CD8-positive, alpha-beta memory T cell (primary cell): Measurements from ENCODE around the gene FSTL4. TPM values are rescaled to one million over a fixed set of nuclear protein-coding genes. Genes with fewer than 3 reads are reported as not detected.
"Not testable (repeated sequence)": the region's sequence is repeated elsewhere in the genome, so short reads cannot be mapped to it uniquely, and the experiment has no call there.

Experiments
- CTCF ChIA-PET: fragments of 350-600 bp; sonication (Branson Sonifier 250); formaldehyde crosslinking; loops from one replicate; lab custom pipeline; 2021; ENCODE audit warnings: antibody characterized with exemption; lab: Charles Lee
- POLR2A ChIA-PET: fragments of 350-600 bp; sonication (Branson Sonifier 250); formaldehyde crosslinking; loops from one replicate; lab custom pipeline; 2021; ENCODE audit warnings: antibody characterized with exemption; lab: Charles Lee
- DNase-seq, 5 donors: peaks; one replicate each; pipeline versions ENCODE4 v3.0.0 to v3.0.0-alpha.2; 2020 to 2022; ENCODE audit warnings: mixed read lengths in 1 of 5
- H3K27ac ChIP-seq: one replicate; pipeline ENCODE4 v1.7.0; 2013; ENCODE audit warnings: low read depth, mild to moderate bottlenecking, low read length, moderate library complexity
- H3K27me3 ChIP-seq: 2 replicates; pipeline ENCODE4 v1.7.0; 2013; ENCODE audit warnings: low read length, mild to moderate bottlenecking; ENCODE audit not compliant: insufficient read depth, poor library complexity, severe bottlenecking
- H3K36me3 ChIP-seq: 2 replicates; pipeline ENCODE4 v1.7.0; 2013; ENCODE audit warnings: mild to moderate bottlenecking, low read length, moderate library complexity; ENCODE audit not compliant: insufficient read depth
- H3K4me1 ChIP-seq: 2 replicates; pipeline ENCODE4 v1.7.0; 2013; ENCODE audit warnings: mild to moderate bottlenecking, low read length, moderate library complexity; ENCODE audit not compliant: insufficient read depth
- H3K4me3 ChIP-seq: 2 replicates; pipeline ENCODE4 v1.7.0; 2013; ENCODE audit warnings: mild to moderate bottlenecking, low read length
- H3K9me3 ChIP-seq: 2 replicates; pipeline ENCODE4 v1.7.0; 2013; ENCODE audit warnings: mild to moderate bottlenecking, low read length
- H3K27ac Mint-ChIP-seq, 8 donors: one replicate each; pipeline ENCODE4 v1.8.0; 2020 to 2021; ENCODE audit warnings: mixed read lengths in 8 of 8, mild to moderate bottlenecking in 6 of 8, inconsistent platforms in 3 of 8, moderate library complexity in 3 of 8
- H3K27me3 Mint-ChIP-seq, 2 donors: one replicate each; pipeline ENCODE4 v1.8.0; 2020 to 2021; ENCODE audit warnings: mixed read lengths in 2 of 2, mild to moderate bottlenecking in 1 of 2, moderate library complexity in 1 of 2
- H3K36me3 Mint-ChIP-seq, 3 donors: one replicate each; pipeline ENCODE4 v1.8.0; 2020 to 2021; ENCODE audit warnings: mixed read lengths in 3 of 3, inconsistent platforms in 1 of 3, mild to moderate bottlenecking in 1 of 3
- H3K4me1 Mint-ChIP-seq, 3 donors: one replicate each; pipeline ENCODE4 v1.8.0; 2020 to 2021; ENCODE audit warnings: mixed read lengths in 3 of 3, inconsistent platforms in 1 of 3, mild to moderate bottlenecking in 1 of 3
- H3K4me3 Mint-ChIP-seq, 7 donors: one replicate each; pipeline ENCODE4 v1.8.0; 2020 to 2021; ENCODE audit warnings: mixed read lengths in 7 of 7, mild to moderate bottlenecking in 6 of 7, moderate library complexity in 4 of 7, inconsistent platforms in 2 of 7
- H3K9me3 Mint-ChIP-seq, 5 donors: one replicate each; pipeline ENCODE4 v1.8.0; 2020 to 2022; ENCODE audit warnings: mixed read lengths in 5 of 5, mild to moderate bottlenecking in 3 of 5, moderate library complexity in 2 of 5, inconsistent platforms in 1 of 5
- polyA plus RNA-seq: library from polyadenylated mRNA; unstranded; fragments of 300-500 nt; fragmentation: Illumina TruSeq; gene quantifications from one replicate; pipeline ENCODE4 v1.2.3, GENCODE V29; 2021
- total RNA-seq, 2 experiments: library from RNA; stranded (reverse); gene quantifications; one replicate each; pipeline ENCODE4 v1.2.3, GENCODE V29; 2021

The FSTL4 gene
- total and polyA plus RNA-seq, 3 experiments from 2014 or later = 0.33 TPM; not detected in 2

- peaks cover 6 to 12% of the 10 kb centered on the region in 2 donors for H3K27me3 Mint-ChIP-seq
- H3K4me3 Mint-ChIP-seq = no peak overlapping the region
- no peaks in the 10 kb centered on the region for H3K9me3 ChIP-seq
- no peaks in the 10 kb centered on the region for H3K36me3 ChIP-seq
- ChIA-PET POLR2A (no interaction called here), CTCF (interaction anchor here (3.5 kb wide), 1 partner anchor 108 kb away, joined by 15 read pairs; no protein-coding TSS in a partner anchor)
- no peaks in the 10 kb centered on the region for H3K4me1 ChIP-seq
- no peak for DNase-seq
- no peaks in the 10 kb centered on the region for H3K4me1 Mint-ChIP-seq
- H3K27ac ChIP-seq = no peak overlapping the region
- H3K27ac Mint-ChIP-seq = no peak overlapping the region
- H3K36me3 Mint-ChIP-seq = no peaks in the 10 kb centered on the region
- no peak overlapping the region for H3K4me3 ChIP-seq
- H3K27me3 ChIP-seq = no peaks in the 10 kb centered on the region
- H3K9me3 Mint-ChIP-seq = peaks cover 0 to 2% (median 0%) of the 10 kb centered on the region in 5 donors
Measured at GRCh38 chr5:133219296-133219695, 393.0 kb downstream of the FSTL4 start.

GRCh38 chr5:133216138-133216537 lies 396.2 kb downstream of the FSTL4 start:
- H3K4me3 Mint-ChIP-seq, H3K36me3 Mint-ChIP-seq, H3K9me3 ChIP-seq, H3K4me3 ChIP-seq, H3K4me1 Mint-ChIP-seq, DNase-seq, H3K4me1 ChIP-seq, H3K27ac ChIP-seq, CTCF ChIA-PET, H3K9me3 Mint-ChIP-seq, H3K36me3 ChIP-seq, POLR2A ChIA-PET, H3K27me3 ChIP-seq, H3K27me3 Mint-ChIP-seq: not testable (repeated sequence)
- H3K27ac Mint-ChIP-seq = peak overlapping the region in 1 of 8 donors; percentile 41

- no peak overlapping the region for H3K27ac ChIP-seq
- H3K36me3 ChIP-seq = no peaks in the 10 kb centered on the region
- Mint-ChIP-seq H3K27ac (no peak overlapping the region), H3K27me3 (peaks cover 2 to 9% of the 10 kb centered on the region in 2 donors), H3K4me3 (no peak overlapping the region), H3K9me3 (no peaks in the 10 kb centered on the region), H3K4me1 (no peaks in the 10 kb centered on the region), H3K36me3 (no peaks in the 10 kb centered on the region)
- no peaks in the 10 kb centered on the region for H3K27me3 ChIP-seq
- H3K9me3 ChIP-seq = no peaks in the 10 kb centered on the region
- ChIA-PET CTCF (no interaction called here), POLR2A (no interaction called here)
- DNase-seq = no peak
- no peaks in the 10 kb centered on the region for H3K4me1 ChIP-seq
- H3K4me3 ChIP-seq = no peak overlapping the region
Measured at GRCh38 chr5:133214153-133214820, 398.1 kb downstream of the FSTL4 start.

GRCh38 chr5:133205649-133206048 lies 406.7 kb downstream of the FSTL4 start:
- POLR2A ChIA-PET = no interaction called here
- Histone ChIP-seq H3K4me1 (no peaks in the 10 kb centered on the region), H3K4me3 (no peak overlapping the region), H3K27me3 (no peaks in the 10 kb centered on the region), H3K36me3 (no peaks in the 10 kb centered on the region), H3K27ac (no peak overlapping the region), H3K9me3 (no peaks in the 10 kb centered on the region)
- Mint-ChIP-seq H3K36me3 (no peaks in the 10 kb centered on the region), H3K9me3 (no peaks in the 10 kb centered on the region), H3K4me3 (no peak overlapping the region), H3K27ac (no peak overlapping the region), H3K27me3 (peaks cover 12 to 14% of the 10 kb centered on the region in 2 donors), H3K4me1 (no peaks in the 10 kb centered on the region)
- no peak for DNase-seq
- CTCF ChIA-PET = interaction anchor here (1.2 kb wide), 1 partner anchor 94 kb away, joined by 3 read pairs; no protein-coding TSS in a partner anchor

GRCh38 chr5:133205204-133205603 lies 407.1 kb downstream of the FSTL4 start:
- H3K36me3 Mint-ChIP-seq = no peaks in the 10 kb centered on the region
- Histone ChIP-seq H3K27me3 (no peaks in the 10 kb centered on the region), H3K27ac (no peak overlapping the region), H3K36me3 (no peaks in the 10 kb centered on the region), H3K9me3 (no peaks in the 10 kb centered on the region), H3K4me3 (no peak overlapping the region), H3K4me1 (no peaks in the 10 kb centered on the region)
- H3K9me3 Mint-ChIP-seq = no peaks in the 10 kb centered on the region
- DNase-seq = no peak
- ChIA-PET POLR2A (no interaction called here), CTCF (no interaction called here)
- no peak overlapping the region for H3K4me3 Mint-ChIP-seq
- H3K4me1 Mint-ChIP-seq = no peaks in the 10 kb centered on the region
- no peak overlapping the region for H3K27ac Mint-ChIP-seq
- H3K27me3 Mint-ChIP-seq = peaks cover 12 to 14% of the 10 kb centered on the region in 2 donors

GRCh38 chr5:133203317-133204305 lies 408.7 kb downstream of the FSTL4 start:
- no peaks in the 10 kb centered on the region for H3K4me1 ChIP-seq
- Mint-ChIP-seq H3K4me3 (no peak overlapping the region), H3K9me3 (no peaks in the 10 kb centered on the region), H3K27me3 (peaks cover 13 to 14% of the 10 kb centered on the region in 2 donors), H3K36me3 (no peaks in the 10 kb centered on the region), H3K4me1 (no peaks in the 10 kb centered on the region), H3K27ac (peak overlapping the region in 1 of 8 donors; percentile 72)
- H3K27ac ChIP-seq = no peak overlapping the region
- no peaks in the 10 kb centered on the region for H3K36me3 ChIP-seq
- no peaks in the 10 kb centered on the region for H3K9me3 ChIP-seq
- POLR2A ChIA-PET = no interaction called here
- DNase-seq = no peak
- CTCF ChIA-PET = no interaction called here
- no peaks in the 10 kb centered on the region for H3K27me3 ChIP-seq
- no peak overlapping the region for H3K4me3 ChIP-seq

- no peaks in the 10 kb centered on the region for H3K9me3 Mint-ChIP-seq
- H3K27ac Mint-ChIP-seq = no peak overlapping the region
- H3K36me3 ChIP-seq = no peaks in the 10 kb centered on the region
- ChIA-PET POLR2A (no interaction called here), CTCF (no interaction called here)
- no peaks in the 10 kb centered on the region for H3K36me3 Mint-ChIP-seq
- no peaks in the 10 kb centered on the region for H3K4me1 Mint-ChIP-seq
- DNase-seq = no peak
- H3K27me3 ChIP-seq = no peaks in the 10 kb centered on the region
- no peak overlapping the region for H3K4me3 ChIP-seq
- peaks cover 14 to 15% of the 10 kb centered on the region in 2 donors for H3K27me3 Mint-ChIP-seq
- no peak overlapping the region for H3K4me3 Mint-ChIP-seq
- no peaks in the 10 kb centered on the region for H3K4me1 ChIP-seq
- H3K27ac ChIP-seq = no peak overlapping the region
- no peaks in the 10 kb centered on the region for H3K9me3 ChIP-seq
Measured at GRCh38 chr5:133202066-133202665, 410.2 kb downstream of the FSTL4 start.

GRCh38 chr5:133201310-133201709 lies 411.0 kb downstream of the FSTL4 start:
- H3K36me3 Mint-ChIP-seq = no peaks in the 10 kb centered on the region
- H3K27me3 ChIP-seq = no peaks in the 10 kb centered on the region
- H3K4me1 ChIP-seq = no peaks in the 10 kb centered on the region
- peaks cover 15 to 17% of the 10 kb centered on the region in 2 donors for H3K27me3 Mint-ChIP-seq
- no peak overlapping the region for H3K4me3 ChIP-seq
- H3K4me1 Mint-ChIP-seq = no peaks in the 10 kb centered on the region
- DNase-seq = no peak
- H3K27ac ChIP-seq = no peak overlapping the region
- no peaks in the 10 kb centered on the region for H3K9me3 Mint-ChIP-seq
- POLR2A ChIA-PET = no interaction called here
- no peak overlapping the region for H3K27ac Mint-ChIP-seq
- H3K9me3 ChIP-seq = no peaks in the 10 kb centered on the region
- CTCF ChIA-PET = no interaction called here
- H3K36me3 ChIP-seq = no peaks in the 10 kb centered on the region
- H3K4me3 Mint-ChIP-seq = no peak overlapping the region
